Measurements from ENCODE around the gene HSD17B8.

The HSD17B8 gene

GRCh38 chr6:33189625-33190448 lies 14.6 kb upstream of the HSD17B8 start:
- H3K27ac ChIP-seq (replicated peaks): no peak overlapping the region
- peaks cover 19% of the 10 kb centered on the region for H3K27me3 ChIP-seq (ENCODE audit: insufficient read depth, poor library complexity, severe bottlenecking)
- no peak overlapping the region for H3K4me3 ChIP-seq (replicated peaks; ENCODE audit: insufficient read depth, low read length)
- TF ChIP-seq GABPA (IDR thresholded peaks at IDR 0.05; ENCODE audit: low read depth): no peak
- TF ChIP-seq POLR2AphosphoS5 (IDR thresholded peaks at IDR 0.05; ENCODE audit: low read depth): no peak
- TF ChIP-seq SPI1 (IDR thresholded peaks at IDR 0.05; ENCODE audit: borderline replicate concordance, low read depth): no peak
- TF ChIP-seq, protein P1, sequence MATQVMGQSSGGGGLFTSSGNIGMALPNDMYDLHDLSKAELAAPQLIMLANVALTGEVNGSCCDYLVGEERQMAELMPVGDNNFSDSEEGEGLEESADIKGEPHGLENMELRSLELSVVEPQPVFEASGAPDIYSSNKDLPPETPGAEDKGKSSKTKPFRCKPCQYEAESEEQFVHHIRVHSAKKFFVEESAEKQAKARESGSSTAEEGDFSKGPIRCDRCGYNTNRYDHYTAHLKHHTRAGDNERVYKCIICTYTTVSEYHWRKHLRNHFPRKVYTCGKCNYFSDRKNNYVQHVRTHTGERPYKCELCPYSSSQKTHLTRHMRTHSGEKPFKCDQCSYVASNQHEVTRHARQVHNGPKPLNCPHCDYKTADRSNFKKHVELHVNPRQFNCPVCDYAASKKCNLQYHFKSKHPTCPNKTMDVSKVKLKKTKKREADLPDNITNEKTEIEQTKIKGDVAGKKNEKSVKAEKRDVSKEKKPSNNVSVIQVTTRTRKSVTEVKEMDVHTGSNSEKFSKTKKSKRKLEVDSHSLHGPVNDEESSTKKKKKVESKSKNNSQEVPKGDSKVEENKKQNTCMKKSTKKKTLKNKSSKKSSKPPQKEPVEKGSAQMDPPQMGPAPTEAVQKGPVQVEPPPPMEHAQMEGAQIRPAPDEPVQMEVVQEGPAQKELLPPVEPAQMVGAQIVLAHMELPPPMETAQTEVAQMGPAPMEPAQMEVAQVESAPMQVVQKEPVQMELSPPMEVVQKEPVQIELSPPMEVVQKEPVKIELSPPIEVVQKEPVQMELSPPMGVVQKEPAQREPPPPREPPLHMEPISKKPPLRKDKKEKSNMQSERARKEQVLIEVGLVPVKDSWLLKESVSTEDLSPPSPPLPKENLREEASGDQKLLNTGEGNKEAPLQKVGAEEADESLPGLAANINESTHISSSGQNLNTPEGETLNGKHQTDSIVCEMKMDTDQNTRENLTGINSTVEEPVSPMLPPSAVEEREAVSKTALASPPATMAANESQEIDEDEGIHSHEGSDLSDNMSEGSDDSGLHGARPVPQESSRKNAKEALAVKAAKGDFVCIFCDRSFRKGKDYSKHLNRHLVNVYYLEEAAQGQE (IDR thresholded peaks at IDR 0.05; ENCODE audit: insufficient replicate concordance, low read depth): no peak
- TF ChIP-seq, protein P2, sequence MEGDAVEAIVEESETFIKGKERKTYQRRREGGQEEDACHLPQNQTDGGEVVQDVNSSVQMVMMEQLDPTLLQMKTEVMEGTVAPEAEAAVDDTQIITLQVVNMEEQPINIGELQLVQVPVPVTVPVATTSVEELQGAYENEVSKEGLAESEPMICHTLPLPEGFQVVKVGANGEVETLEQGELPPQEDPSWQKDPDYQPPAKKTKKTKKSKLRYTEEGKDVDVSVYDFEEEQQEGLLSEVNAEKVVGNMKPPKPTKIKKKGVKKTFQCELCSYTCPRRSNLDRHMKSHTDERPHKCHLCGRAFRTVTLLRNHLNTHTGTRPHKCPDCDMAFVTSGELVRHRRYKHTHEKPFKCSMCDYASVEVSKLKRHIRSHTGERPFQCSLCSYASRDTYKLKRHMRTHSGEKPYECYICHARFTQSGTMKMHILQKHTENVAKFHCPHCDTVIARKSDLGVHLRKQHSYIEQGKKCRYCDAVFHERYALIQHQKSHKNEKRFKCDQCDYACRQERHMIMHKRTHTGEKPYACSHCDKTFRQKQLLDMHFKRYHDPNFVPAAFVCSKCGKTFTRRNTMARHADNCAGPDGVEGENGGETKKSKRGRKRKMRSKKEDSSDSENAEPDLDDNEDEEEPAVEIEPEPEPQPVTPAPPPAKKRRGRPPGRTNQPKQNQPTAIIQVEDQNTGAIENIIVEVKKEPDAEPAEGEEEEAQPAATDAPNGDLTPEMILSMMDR (IDR thresholded peaks at IDR 0.05; ENCODE audit: insufficient read depth, low read length): no peak
- DNase-seq (ENCODE audit: low read depth in 1 of 2, low spot score in 1 of 2): no peak

DNA sequence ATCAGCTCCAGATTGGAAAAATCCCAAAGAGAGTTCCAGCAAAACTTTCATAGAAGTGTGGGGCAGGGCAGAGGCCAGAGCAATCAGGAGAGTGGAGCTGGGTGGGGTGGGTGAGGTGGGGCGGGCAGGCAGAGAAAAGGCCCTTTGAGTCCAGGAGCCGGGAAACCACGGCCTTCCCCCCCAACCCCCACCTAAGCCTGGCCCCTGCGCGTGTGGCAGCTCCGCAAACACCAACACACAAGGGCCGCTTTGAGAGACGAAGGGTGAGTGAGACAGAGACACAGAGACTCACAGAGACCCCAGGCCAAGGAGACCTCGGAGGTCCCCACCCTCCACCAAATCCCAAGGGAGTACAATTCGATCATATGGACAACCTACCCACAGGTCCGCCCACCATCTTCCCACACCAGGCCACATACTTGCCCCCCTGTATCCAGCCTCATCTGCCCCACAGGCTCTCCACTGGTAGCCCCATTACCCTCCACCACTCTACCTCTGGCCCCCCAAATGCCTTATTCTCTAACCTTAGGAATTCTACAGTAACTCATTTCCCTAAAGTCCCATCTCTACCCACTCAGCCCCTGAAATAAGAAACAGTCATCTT lies 13.8 kb upstream of the HSD17B8 start:
- no peak for DNase-seq (ENCODE audit: low read depth in 1 of 2, low spot score in 1 of 2)
- Histone ChIP-seq H3K27ac (replicated peaks) (no peak overlapping the region), H3K27me3 (ENCODE audit: insufficient read depth, poor library complexity, severe bottlenecking) (peaks cover 19% of the 10 kb centered on the region), H3K4me3 (replicated peaks; ENCODE audit: insufficient read depth, low read length) (no peak overlapping the region)
- TF ChIP-seq, protein P1 (IDR thresholded peaks at IDR 0.05; ENCODE audit: insufficient replicate concordance, low read depth): no peak
- TF ChIP-seq GABPA (IDR thresholded peaks at IDR 0.05; ENCODE audit: low read depth) (no peak), POLR2AphosphoS5 (IDR thresholded peaks at IDR 0.05; ENCODE audit: low read depth) (no peak), SPI1 (IDR thresholded peaks at IDR 0.05; ENCODE audit: borderline replicate concordance, low read depth) (no peak)
- TF ChIP-seq, protein P2 (IDR thresholded peaks at IDR 0.05; ENCODE audit: insufficient read depth, low read length): no peak

- TF ChIP-seq GABPA (IDR thresholded peaks at IDR 0.05; ENCODE audit: low read depth): no peak
- TF ChIP-seq, protein P1 (IDR thresholded peaks at IDR 0.05; ENCODE audit: insufficient replicate concordance, low read depth): no peak
- no peak for TF ChIP-seq SPI1 (IDR thresholded peaks at IDR 0.05; ENCODE audit: borderline replicate concordance, low read depth)
- no peak for TF ChIP-seq POLR2AphosphoS5 (IDR thresholded peaks at IDR 0.05; ENCODE audit: low read depth)
- TF ChIP-seq, protein P2 (IDR thresholded peaks at IDR 0.05; ENCODE audit: insufficient read depth, low read length): no peak
- no peak overlapping the region for H3K27ac ChIP-seq (replicated peaks)
- DNase-seq (ENCODE audit: low read depth in 1 of 2, low spot score in 1 of 2): no peak
- peaks cover 19% of the 10 kb centered on the region for H3K27me3 ChIP-seq (ENCODE audit: insufficient read depth, poor library complexity, severe bottlenecking)
- H3K4me3 ChIP-seq (replicated peaks; ENCODE audit: insufficient read depth, low read length): no peak overlapping the region
Observed at GRCh38 chr6:33191383-33192104, 12.9 kb upstream of the HSD17B8 start.
